Hematopoietic multipotent progenitor cell treated with erythropoietin and hydrocortisone succinate and interleukin-3 and kit ligand, for 8 days (in vitro differentiated cells): ENCODE results near the gene IFNL4.
"Not testable (repeated sequence)": the region's sequence is repeated elsewhere in the genome, so short reads cannot be mapped to it uniquely, and the experiment has no call there.

Source experiments
- DNase-seq: peaks from one replicate; pipeline ENCODE4 v3.0.0-alpha.2; 2015

IFNL4 gene

GRCh38 chr19:39219108-39219507 lies 29.5 kb downstream of the IFNL4 start:
- DNase-seq, result peak; percentile 11

- DNase-seq, result no peak
Observed at GRCh38 chr19:39218230-39219007, 30.2 kb downstream of the IFNL4 start.

GRCh38 chr19:39217094-39217493 lies 31.6 kb downstream of the IFNL4 start:
- no peak for DNase-seq

- not testable (repeated sequence) for DNase-seq
Observed at GRCh38 chr19:39215323-39215722, 33.3 kb downstream of the IFNL4 start.

- peak; percentile 62 for DNase-seq
Observed at GRCh38 chr19:39212375-39212742, 36.3 kb downstream of the IFNL4 start.

DNA sequence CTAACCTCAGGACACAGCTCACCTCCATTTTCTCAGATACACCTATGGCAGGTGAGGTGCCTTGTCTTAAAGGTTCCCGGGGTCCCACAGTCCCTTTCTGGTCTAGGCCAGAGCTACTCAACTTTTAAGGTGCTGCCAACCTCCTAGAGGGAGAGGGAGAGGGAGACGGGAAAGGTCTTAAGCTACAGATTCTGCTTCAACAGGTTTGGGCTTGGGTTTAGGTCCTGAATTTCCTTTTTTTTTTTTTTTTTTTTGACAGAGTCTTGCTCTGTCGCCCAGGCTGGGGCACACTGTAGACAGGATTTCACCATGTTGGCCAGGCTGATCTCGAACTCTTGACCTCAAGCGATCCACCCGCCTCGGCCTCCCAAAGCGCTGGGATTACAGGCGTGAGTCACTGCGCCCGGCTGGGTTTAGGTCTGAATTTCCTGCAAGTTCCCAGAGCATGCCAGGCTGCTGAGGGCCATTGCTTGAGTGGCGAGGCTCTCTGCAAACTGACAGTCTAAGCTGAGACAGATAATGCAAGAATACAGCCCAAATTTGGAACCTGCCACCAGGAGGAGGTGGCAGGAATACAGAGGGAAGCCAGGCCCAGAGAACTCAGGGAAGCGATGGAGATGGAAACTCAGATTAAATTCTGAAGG lies 36.8 kb downstream of the IFNL4 start:
- DNase-seq, result no peak

GRCh38 chr19:39209196-39209595 lies 39.5 kb downstream of the IFNL4 start:
- DNase-seq, result no peak

DNA sequence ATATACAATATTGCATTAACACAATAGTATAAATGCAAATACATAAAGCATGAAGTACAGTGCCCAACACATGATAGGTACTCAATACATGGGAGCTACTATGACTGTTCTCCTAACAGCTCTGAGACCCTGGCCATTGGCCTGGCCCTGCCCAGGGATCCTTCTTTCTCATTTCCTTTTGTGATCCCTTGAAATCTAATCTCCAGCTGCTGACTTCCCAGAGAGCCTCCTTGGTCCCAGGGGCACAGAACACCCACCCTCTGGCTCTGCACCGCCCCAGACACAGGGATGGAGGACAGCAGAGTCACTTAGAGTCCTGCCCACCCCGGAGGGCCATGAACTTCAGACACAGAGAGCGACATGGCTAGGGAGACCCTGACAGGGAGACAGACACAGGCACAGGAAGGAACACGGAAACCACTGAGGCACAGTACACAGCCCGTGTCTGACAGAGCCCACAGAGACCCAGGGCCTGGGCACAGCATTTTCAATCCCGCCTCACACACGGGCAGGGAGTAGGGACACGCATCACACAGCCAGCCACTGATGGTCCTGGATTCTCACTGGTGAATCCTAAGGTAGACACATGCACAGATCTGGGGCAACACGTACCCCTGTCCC lies 40.4 kb downstream of the IFNL4 start:
- no peak for DNase-seq

DNA sequence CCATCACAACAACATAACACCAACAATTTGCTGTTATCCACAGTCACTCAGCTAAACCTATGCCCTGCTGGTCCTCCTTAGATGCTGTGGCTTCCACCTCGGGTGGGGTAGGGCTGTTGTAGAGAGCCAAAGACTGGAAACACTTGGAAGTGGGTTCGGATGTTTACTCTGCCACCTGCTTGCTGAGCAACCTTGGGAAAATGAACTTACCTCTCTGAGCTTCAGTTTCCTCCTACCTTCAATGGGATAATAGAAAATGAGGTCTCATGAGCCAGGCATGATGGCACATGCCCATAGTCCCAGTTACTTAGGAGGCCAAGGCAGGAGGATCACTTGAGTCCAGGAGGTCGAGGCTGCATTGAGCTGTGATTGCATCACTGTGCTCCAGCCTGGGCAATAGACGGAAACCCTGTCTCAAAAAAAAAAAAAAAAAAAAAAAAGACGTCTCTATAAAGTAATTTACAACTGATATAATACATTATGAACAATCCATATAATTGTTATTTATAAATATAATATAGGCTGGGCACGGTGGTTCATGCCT lies 41.3 kb downstream of the IFNL4 start:
- DNase-seq, result no peak

GRCh38 chr19:39206122-39206521 lies 42.5 kb downstream of the IFNL4 start:
- no peak for DNase-seq

DNA sequence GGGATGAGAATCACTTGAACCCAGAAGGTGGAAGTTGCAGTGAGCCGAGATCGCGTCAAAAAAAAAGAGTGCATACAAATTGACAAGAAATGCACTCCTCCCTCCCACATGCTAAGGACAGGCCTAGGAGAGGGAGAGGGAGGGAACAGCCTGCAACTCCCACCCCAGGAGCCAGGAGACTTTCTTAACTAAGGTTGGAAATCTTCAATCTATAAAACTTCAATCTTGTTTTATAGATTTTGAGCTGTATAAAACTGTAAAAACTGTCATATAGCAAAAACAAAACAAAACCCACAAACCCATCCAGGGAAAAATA lies 43.2 kb downstream of the IFNL4 start:
- no peak for DNase-seq

DNA sequence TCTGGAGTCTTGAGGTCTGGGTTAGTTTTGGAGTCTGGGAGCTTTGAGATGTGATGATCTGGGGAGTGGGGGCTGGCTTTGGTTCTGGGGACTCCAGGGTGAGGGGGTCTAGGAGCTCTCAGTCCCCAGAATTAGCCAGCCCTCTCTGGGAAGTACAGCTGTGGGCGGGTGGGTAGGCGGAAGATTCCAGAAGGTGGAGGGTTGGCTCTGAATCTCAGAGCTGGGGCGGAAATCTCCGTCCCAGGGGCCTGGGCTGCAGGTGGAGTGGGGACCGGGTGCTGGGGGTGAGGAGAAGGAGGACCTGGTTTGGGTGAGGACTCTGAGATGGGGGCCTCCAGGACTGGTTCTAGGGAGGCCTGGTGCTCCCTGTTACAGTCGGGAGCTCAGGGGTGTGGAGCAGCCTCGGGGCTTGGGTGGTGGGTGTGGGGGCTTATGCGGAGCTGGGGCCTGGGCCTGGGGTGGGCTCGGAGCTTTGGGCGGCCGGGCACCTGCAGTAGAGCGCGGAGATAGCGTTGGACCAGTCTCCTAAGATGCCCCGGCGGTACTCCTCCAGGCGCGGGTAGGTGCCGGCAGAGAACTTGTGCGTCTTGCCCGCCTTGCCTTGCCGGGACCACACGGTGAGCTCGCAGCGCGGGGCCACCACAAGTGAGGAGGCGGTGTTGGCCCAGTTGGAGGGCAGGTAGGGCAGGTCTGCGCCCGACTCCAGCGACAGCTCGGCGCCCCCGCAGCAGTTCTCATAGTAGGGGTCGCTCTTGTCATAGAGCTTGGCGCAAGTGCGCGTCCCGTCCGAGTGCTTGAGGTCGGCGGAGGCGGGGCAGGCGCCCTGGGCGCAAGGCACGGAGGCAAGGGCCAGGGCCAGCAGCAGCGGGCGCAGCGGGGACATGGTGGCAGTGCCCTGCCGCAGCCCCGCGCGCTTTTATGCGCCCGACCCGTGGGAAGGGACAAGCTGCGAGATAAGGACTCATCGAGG lies 45.0 kb downstream of the IFNL4 start, which contains the start of gene SYCN:
SYCN (minus strand) TSS at position 892 of the 970 bp plus-strand sequence; CDS start at position 883, 9 bp downstream.
- DNase-seq, result peak; percentile 12

DNA sequence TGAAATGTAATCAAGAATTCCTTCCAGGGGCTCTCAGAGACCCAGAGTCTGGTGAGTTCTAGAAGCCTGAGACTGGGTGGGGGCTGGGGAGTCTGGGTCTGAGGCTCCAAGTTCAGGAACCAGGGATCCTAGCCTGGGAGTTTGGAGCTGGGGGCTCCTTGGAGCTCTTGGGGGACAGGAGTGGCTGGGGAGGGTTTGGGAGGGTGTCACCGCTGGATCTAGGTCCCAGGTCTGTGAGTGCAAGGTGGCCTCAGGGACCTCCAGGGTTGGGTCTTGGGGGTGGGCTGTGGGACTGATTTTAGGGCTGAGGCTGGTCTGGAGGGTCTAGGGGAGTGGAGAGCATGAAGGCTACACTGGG lies 45.7 kb downstream of the IFNL4 start:
- DNase-seq, result no peak

DNA sequence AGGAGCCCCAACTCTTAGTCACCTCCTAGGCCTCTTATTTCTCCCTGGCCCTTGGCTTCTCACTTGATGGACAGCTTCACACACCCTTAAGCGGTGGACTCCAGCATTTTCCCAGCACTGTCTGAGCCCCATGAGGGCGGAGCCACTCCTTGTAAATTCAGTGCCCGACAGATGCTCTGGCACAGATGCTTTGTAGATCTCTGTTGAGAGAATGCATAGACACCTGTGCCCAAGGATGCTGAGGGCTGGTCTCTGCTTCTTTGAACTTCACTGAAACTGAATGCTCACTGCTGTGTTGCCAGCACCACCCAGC lies 47.9 kb downstream of the IFNL4 start:
- DNase-seq, result no peak

- no peak for DNase-seq
Observed at GRCh38 chr19:39200066-39200802, 48.4 kb downstream of the IFNL4 start.

GRCh38 chr19:39199025-39199424 lies 49.6 kb downstream of the IFNL4 start:
- DNase-seq, result no peak

- no peak for DNase-seq
Observed at GRCh38 chr19:39197808-39198207, 50.8 kb downstream of the IFNL4 start.

DNA sequence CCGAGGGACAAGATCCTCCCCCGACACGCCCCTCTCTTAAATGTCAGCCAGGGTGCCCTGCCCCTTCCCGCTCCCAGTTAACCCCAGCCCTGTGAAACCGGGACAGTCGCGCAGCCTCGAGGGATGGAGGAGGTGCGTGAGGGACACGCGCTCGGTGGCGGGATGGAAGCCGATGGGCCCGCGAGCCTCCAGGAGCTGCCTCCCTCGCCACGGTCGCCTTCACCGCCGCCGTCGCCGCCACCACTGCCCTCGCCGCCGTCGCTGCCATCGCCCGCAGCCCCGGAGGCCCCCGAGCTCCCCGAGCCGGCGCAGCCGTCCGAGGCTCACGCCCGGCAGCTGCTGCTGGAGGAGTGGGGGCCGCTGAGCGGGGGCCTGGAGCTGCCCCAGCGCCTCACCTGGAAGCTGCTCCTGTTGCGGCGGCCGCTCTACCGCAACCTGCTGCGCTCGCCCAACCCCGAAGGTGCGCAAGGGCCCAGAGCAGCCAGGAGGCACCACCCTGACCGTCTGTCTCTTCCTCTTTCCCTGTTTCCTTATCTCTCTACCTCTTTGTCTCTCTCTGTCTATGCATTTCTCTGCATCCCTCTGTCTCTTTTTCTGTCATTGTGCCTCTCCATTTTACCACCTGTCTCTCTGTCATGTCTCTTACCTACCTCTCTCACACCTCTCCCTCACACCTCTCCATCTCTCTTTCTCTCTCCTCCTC lies 51.6 kb downstream of the IFNL4 start, which contains the start of gene NCCRP1:
NCCRP1 (plus strand) TSS at position 105 of the 703 bp plus-strand sequence; CDS start at position 124, 19 bp downstream.
- no peak for DNase-seq

DNA sequence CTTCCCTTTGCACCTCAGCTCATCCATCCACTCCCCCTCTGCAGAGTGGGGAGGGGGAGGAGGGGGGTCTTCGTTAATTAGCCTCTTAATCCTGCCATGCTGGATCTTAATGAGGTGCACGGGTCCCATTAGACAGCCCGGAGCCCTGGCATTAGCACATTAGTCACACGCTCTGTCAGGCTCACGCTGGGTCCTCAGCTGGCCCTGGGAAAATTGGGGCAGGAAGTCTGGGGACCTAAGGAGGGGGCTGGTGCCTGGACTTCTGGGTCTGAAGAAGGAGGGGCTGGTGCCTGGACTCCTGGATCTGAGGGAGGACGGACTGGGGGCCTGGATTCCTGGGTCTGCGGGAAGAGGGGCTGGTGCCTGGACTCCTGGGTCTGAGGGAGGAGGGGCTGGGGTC lies 52.3 kb downstream of the IFNL4 start:
- DNase-seq, result no peak
